Prostate gland (tissue), 1 donor: Measurements from ENCODE around the gene CIP2A.
"Not testable (repeated sequence)": the region's sequence is repeated elsewhere in the genome, so short reads cannot be mapped to it uniquely, and the experiment has no call there.

Experiments
- POLR2A ChIP-seq: fragments of 450-650 bp; IDR thresholded peaks from one replicate; pipeline ENCODE4 v1.6.1; 2016; ENCODE audit warnings: antibody characterized with exemption, mild to moderate bottlenecking
- POLR2AphosphoS5 ChIP-seq: sonication (generic); formaldehyde crosslinking; IDR thresholded peaks from one replicate; pipeline ENCODE4 v1.6.1; 2017; ENCODE audit warnings: antibody characterized with exemption

DNA sequence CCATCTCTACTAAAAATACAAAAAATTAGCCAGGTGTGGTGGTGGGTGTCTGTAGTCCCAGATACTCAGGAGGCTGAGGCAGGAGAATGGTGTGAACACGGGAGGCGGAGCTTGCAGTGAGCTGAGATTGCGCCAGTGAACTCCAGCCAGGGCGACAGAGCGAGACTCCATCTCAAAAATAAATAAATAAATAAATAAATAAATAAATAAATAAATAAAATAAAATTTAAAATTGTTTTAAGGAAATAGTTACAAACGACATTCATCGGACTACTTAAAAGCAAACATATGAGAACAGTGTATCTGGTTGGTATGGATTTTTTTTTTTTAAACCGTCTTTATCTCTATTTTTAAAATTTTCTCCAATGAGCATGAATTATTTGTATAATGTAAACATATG, 26.9 kb upstream of the CIP2A start:
- not testable (repeated sequence) for TF ChIP-seq POLR2AphosphoS5, POLR2A
